Keratinocyte (primary cell): ENCODE data around the gene PDK2. TPM values are rescaled to one million over a fixed set of nuclear protein-coding genes. Genes with fewer than 3 reads are reported as not detected.

ENCODE experiments used
- DNase-seq: peaks from one replicate; pipeline ENCODE4 v3.0.0-alpha.2; 2011; ENCODE audit warnings: low read depth, missing footprints, low spot score
- FAIRE-seq: peaks from 2 replicates; lab custom pipeline; 2011; peaks lifted over from hg19 to GRCh38; lab: Jason Lieb, UNC
- H2AFZ ChIP-seq: 2 replicates; pipeline ENCODE4 v1.6.0; 2012; ENCODE audit warnings: low read length, control low read depth, inconsistent platforms; ENCODE audit not compliant: control insufficient read depth
- H3K27ac ChIP-seq: 2 replicates; pipeline ENCODE4 v1.5.1; 2011; ENCODE audit warnings: low read length; ENCODE audit not compliant: control insufficient read depth, insufficient read depth
- H3K27me3 ChIP-seq: 3 replicates; pipeline ENCODE4 v1.6.0; 2011; ENCODE audit warnings: low read length; ENCODE audit not compliant: control insufficient read depth, insufficient read depth; ENCODE audit errors: extremely low read depth
- H3K36me3 ChIP-seq, 2 experiments: 2 replicates in 1 of 2; 3 replicates in 1 of 2; pipeline ENCODE4 v1.5.1; 2011; ENCODE audit warnings: low read length in 2 of 2, mild to moderate bottlenecking in 1 of 2; ENCODE audit not compliant: control insufficient read depth in 2 of 2, insufficient read depth in 2 of 2; ENCODE audit errors: extremely low read depth in 1 of 2
- H3K4me1 ChIP-seq: 3 replicates; pipeline ENCODE4 v1.5.1; 2011; ENCODE audit warnings: low read length; ENCODE audit not compliant: control insufficient read depth, insufficient read depth; ENCODE audit errors: extremely low read depth
- H3K4me2 ChIP-seq: 3 replicates; pipeline ENCODE4 v1.6.0; 2011; ENCODE audit warnings: low read depth, low read length; ENCODE audit not compliant: control insufficient read depth, insufficient read depth; ENCODE audit errors: extremely low read depth
- H3K4me3 ChIP-seq, 3 experiments: fragments of 200-600 bp in 1 of 3; sonication (generic) in 1 of 3; 2 replicates in 2 of 3; 3 replicates in 1 of 3; pipeline ENCODE4 v1.5.1; 2011 to 2016; ENCODE audit warnings: low read length in 3 of 3, mild to moderate bottlenecking in 3 of 3, control low read depth in 2 of 3, inconsistent platforms in 1 of 3, low read depth in 1 of 3, mixed read lengths in 1 of 3, mixed run types in 1 of 3, moderate library complexity in 1 of 3; ENCODE audit not compliant: control insufficient read depth in 2 of 3, insufficient read depth in 2 of 3; ENCODE audit errors: extremely low read depth in 1 of 3
- H3K79me2 ChIP-seq: 2 replicates; pipeline ENCODE4 v1.6.0; 2012; ENCODE audit warnings: low read length; ENCODE audit not compliant: control insufficient read depth, insufficient read depth
- H3K9ac ChIP-seq: 3 replicates; pipeline ENCODE4 v1.6.0; 2011; ENCODE audit warnings: low read length; ENCODE audit not compliant: control insufficient read depth, insufficient read depth; ENCODE audit errors: extremely low read depth
- H3K9me1 ChIP-seq: 3 replicates; pipeline ENCODE4 v1.6.0; 2011; ENCODE audit warnings: low read length; ENCODE audit not compliant: control insufficient read depth, insufficient read depth; ENCODE audit errors: extremely low read depth
- H3K9me3 ChIP-seq: 2 replicates; pipeline ENCODE4 v1.5.1; 2012; ENCODE audit warnings: low read depth, low read length; ENCODE audit not compliant: control insufficient read depth
- H4K20me1 ChIP-seq: 3 replicates; pipeline ENCODE4 v1.6.0; 2011; ENCODE audit warnings: low read length; ENCODE audit not compliant: control insufficient read depth, insufficient read depth; ENCODE audit errors: extremely low read depth
- EZH2 ChIP-seq: IDR thresholded peaks from one replicate; pipeline ENCODE4 v1.6.1; 2012; ENCODE audit warnings: inconsistent platforms, mild to moderate bottlenecking, low read length, moderate library complexity
- dilution Hi-C: fragments of 300-500 bp; cut with MboI; formaldehyde crosslinking; loops from one replicate; pipeline ENCODE4 v1.7.0; 2020; ENCODE audit warnings: low sequenced_read_pairs; ENCODE audit not compliant: extremely low pct_ligation_motif_present
- polyA plus RNA-seq, 5 experiments: library from polyadenylated mRNA; depleted of rRNA in 3 of 5; stranded (reverse) in 3 of 5; stranded (forward) in 1 of 5; unstranded in 1 of 5; fragments of >200 nt; gene quantifications; 1 replicate in 1 of 5; 2 replicates in 3 of 5; 3 replicates in 1 of 5; pipeline versions ENCODE4 v1.2.1 to v1.2.3, GENCODE V29; 2011 to 2012; ENCODE audit warnings: missing spikeins in 2 of 5, low read depth in 1 of 5, low replicate concordance in 1 of 5
- TF ChIP-seq, protein P1 (sequence below), 3 experiments: IDR thresholded peaks in 1 of 3; conservative IDR thresholded peaks in 1 of 3; optimal IDR thresholded peaks in 1 of 3; 2 replicates in 2 of 3; 3 replicates in 1 of 3; pipeline versions ENCODE3 to v1.5.1; 2011; ENCODE audit warnings: low read length in 3 of 3, mild to moderate bottlenecking in 3 of 3, moderate library complexity in 2 of 3, control low read depth in 1 of 3, inconsistent platforms in 1 of 3; ENCODE audit not compliant: insufficient read depth in 2 of 3; ENCODE audit errors: extremely low read depth in 1 of 3

Gene PDK2
- polyA plus RNA-seq, 1 donor (not counting 4 experiments of a cell fraction or from before 2014, with no cell fraction given): 7.5 TPM

DNA sequence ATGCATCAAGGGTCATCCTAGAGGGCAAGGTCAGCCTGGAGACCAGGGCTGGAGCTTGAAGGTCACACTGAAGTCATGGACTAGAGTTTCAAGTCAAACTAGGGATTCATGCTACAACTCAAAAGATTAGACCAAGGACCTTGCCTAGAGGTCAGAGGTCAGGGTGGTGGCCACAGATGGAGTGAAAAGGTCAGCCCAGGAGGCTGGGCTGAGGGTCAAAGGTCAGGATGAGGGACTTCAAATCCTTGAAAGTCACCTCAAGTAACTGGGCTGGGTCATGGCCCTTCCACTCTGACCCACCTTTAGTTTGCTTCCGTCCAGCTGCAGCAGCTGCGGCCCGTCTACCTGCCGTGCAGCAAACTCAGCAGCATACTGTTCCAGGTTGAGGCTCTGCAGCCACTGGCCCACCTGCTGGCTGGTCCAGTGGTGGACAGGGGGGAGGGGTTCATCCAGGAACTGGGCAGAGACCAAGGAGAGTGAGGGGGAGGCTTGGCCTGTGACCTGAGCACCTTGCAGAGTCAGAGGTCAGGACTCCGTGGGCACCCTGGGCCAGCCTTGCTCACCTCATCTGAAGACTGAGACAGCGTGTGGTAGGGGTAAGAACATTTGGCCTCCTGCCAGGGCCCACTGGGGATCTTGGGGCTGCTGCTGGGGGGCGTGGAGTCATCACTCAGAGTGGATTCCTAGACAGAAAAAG, 18.6 kb downstream of the PDK2 start:
- H3K9ac ChIP-seq: no peak overlapping the region
- H3K4me2 ChIP-seq: no peak overlapping the region
- peaks cover 15% of the 10 kb centered on the region for H3K4me1 ChIP-seq
- no peak overlapping the region for H2AFZ ChIP-seq
- no peak overlapping the region for H3K4me3 ChIP-seq
- TF ChIP-seq, protein P1, sequence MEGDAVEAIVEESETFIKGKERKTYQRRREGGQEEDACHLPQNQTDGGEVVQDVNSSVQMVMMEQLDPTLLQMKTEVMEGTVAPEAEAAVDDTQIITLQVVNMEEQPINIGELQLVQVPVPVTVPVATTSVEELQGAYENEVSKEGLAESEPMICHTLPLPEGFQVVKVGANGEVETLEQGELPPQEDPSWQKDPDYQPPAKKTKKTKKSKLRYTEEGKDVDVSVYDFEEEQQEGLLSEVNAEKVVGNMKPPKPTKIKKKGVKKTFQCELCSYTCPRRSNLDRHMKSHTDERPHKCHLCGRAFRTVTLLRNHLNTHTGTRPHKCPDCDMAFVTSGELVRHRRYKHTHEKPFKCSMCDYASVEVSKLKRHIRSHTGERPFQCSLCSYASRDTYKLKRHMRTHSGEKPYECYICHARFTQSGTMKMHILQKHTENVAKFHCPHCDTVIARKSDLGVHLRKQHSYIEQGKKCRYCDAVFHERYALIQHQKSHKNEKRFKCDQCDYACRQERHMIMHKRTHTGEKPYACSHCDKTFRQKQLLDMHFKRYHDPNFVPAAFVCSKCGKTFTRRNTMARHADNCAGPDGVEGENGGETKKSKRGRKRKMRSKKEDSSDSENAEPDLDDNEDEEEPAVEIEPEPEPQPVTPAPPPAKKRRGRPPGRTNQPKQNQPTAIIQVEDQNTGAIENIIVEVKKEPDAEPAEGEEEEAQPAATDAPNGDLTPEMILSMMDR (optimal IDR thresholded peaks at IDR 0.05 in 1 of 3, IDR thresholded peaks at IDR 0.05 in 1 of 3, conservative IDR thresholded peaks at IDR 0.05 in 1 of 3; ENCODE audit: extremely low read depth in 1 of 3, insufficient read depth in 2 of 3, low read length in 3 of 3): no peak
- no peak for TF ChIP-seq EZH2
- no peaks in the 10 kb centered on the region for H3K79me2 ChIP-seq
- no peaks in the 10 kb centered on the region for H3K9me1 ChIP-seq
- H3K9me3 ChIP-seq: no peaks in the 10 kb centered on the region
- FAIRE-seq (no peak), DNase-seq (no peak)
- peaks cover 11% of the 10 kb centered on the region for H3K27me3 ChIP-seq
- no peaks in the 10 kb centered on the region for H3K36me3 ChIP-seq
- H3K27ac ChIP-seq: no peak overlapping the region
- H4K20me1 ChIP-seq: no peaks in the 10 kb centered on the region
- dilution Hi-C loops: no loop called here

DNA sequence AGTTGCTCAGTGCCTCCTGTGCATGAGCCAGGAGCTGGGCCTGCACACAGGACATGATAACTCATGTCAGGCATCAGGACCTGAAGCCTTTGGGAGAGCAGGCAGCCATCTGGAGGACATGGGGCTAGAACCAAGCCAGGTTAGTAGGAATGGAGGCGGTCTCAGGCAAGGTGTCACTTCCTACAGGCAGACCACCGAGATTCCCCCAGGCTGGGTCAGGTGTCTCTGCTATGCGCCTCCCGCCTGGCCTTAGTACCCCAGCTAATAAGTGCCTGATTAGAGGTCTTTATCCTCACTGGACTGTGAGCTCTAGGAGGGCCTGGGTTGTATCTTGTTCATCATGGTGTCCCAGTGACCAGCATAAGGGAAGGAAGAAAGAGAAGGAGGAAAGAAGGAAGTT, 19.2 kb downstream of the PDK2 start:
- Histone ChIP-seq H3K9me1 (no peaks in the 10 kb centered on the region), H3K4me3 (no peak overlapping the region), H3K27ac (no peak overlapping the region), H3K4me1 (peaks cover 15% of the 10 kb centered on the region), H4K20me1 (no peaks in the 10 kb centered on the region), H3K27me3 (peaks cover 17% of the 10 kb centered on the region), H3K79me2 (no peaks in the 10 kb centered on the region), H3K36me3 (no peaks in the 10 kb centered on the region), H2AFZ (no peak overlapping the region), H3K9ac (no peak overlapping the region), H3K4me2 (no peak overlapping the region), H3K9me3 (no peaks in the 10 kb centered on the region)
- FAIRE-seq (no peak), DNase-seq (no peak)
- TF ChIP-seq, protein P1 (optimal IDR thresholded peaks at IDR 0.05 in 1 of 3, IDR thresholded peaks at IDR 0.05 in 1 of 3, conservative IDR thresholded peaks at IDR 0.05 in 1 of 3; ENCODE audit: extremely low read depth in 1 of 3, insufficient read depth in 2 of 3, low read length in 3 of 3): no peak
- no peak for TF ChIP-seq EZH2
- dilution Hi-C loops: no loop called here
